Measurements from ENCODE around the gene LZTS3. TPM values are rescaled to one million over a fixed set of nuclear protein-coding genes. Genes with fewer than 3 reads are reported as not detected.

Gene LZTS3
- total RNA-seq, 1 donor from 2014 or later = 15.8 TPM

DNA sequence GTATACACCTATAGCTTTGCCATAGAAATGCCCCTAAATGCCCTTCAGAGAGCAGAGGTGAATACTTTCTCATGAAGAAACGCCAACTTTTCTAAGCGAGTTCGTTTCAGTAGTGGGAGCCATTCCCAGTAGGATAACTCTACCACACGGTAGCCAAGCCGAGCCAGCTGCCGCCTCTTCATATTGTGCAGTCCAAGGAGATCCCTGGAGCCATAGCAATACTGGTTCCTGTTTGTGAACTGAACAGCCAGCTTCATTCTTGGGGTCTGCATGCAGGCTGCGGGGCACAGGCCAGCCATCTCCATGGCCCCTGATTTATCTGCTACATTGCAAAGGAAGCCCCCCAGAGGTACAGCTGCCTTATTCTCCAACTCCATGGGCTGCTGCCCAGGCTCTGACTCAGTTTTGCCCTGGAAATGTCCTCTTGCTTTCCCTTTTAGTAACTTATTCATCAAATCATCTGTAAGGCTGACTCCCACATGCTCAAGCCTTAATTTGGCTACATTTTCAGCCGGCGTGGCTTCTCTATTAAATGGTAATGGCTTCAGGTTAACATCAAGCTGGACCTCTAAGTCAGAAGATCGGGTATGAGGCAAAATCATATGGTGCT lies 26.5 kb downstream of the LZTS3 start:
- TF ChIP-seq, protein P1, sequence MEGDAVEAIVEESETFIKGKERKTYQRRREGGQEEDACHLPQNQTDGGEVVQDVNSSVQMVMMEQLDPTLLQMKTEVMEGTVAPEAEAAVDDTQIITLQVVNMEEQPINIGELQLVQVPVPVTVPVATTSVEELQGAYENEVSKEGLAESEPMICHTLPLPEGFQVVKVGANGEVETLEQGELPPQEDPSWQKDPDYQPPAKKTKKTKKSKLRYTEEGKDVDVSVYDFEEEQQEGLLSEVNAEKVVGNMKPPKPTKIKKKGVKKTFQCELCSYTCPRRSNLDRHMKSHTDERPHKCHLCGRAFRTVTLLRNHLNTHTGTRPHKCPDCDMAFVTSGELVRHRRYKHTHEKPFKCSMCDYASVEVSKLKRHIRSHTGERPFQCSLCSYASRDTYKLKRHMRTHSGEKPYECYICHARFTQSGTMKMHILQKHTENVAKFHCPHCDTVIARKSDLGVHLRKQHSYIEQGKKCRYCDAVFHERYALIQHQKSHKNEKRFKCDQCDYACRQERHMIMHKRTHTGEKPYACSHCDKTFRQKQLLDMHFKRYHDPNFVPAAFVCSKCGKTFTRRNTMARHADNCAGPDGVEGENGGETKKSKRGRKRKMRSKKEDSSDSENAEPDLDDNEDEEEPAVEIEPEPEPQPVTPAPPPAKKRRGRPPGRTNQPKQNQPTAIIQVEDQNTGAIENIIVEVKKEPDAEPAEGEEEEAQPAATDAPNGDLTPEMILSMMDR (conservative IDR thresholded peaks at IDR 0.05; ENCODE audit: low read depth, low read length) = no peak
- no peak for DNase-seq (ENCODE audit: low read depth)
- no peak overlapping the region for H3K4me3 ChIP-seq (ENCODE audit: low read depth, low read length)

DNA sequence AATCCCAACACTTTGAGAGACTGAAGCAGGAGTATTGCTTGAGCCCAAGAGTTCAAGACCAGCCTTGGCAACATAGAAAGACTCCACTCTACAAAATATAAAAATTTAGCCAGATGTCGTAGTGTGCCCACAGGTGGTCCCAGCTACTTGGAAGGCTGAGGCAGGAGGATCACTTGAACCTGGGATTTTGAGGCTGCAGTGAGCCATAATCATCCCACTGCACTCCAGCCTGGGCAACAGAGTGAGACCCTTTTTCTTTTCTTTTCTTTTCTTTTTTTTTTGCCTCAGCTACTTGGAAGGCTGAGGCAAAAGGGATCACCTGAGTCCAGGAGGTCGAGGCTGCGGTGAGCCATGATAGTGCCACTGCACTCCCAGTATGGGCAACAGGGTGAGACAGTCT lies 31.6 kb downstream of the LZTS3 start:
- no peak for DNase-seq (ENCODE audit: low read depth)
- H3K4me3 ChIP-seq (ENCODE audit: low read depth, low read length) = no peak overlapping the region
- TF ChIP-seq, protein P1 (conservative IDR thresholded peaks at IDR 0.05; ENCODE audit: low read depth, low read length) = no peak

DNA sequence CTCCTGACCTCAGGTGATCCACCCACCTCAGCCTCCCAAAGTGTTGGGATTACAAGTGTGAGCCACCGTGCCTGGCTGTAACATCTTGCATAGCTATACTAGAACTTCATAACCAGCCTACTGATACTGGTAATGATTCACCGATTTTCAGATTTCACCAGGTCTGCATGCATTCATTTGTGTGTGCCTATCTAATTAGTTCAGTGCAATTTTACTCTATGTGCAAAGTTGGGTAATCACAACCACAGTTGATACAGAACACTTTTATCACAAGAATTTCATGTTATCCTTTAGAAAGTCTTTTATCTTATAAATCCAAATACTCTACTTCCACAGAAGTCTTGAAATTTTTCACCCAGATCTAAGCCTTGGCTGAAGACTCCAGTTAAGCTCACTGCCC lies 35.9 kb downstream of the LZTS3 start:
- TF ChIP-seq, protein P1 (conservative IDR thresholded peaks at IDR 0.05; ENCODE audit: low read depth, low read length) = no peak
- no peak overlapping the region for H3K4me3 ChIP-seq (ENCODE audit: low read depth, low read length)
- DNase-seq (ENCODE audit: low read depth) = no peak

DNA sequence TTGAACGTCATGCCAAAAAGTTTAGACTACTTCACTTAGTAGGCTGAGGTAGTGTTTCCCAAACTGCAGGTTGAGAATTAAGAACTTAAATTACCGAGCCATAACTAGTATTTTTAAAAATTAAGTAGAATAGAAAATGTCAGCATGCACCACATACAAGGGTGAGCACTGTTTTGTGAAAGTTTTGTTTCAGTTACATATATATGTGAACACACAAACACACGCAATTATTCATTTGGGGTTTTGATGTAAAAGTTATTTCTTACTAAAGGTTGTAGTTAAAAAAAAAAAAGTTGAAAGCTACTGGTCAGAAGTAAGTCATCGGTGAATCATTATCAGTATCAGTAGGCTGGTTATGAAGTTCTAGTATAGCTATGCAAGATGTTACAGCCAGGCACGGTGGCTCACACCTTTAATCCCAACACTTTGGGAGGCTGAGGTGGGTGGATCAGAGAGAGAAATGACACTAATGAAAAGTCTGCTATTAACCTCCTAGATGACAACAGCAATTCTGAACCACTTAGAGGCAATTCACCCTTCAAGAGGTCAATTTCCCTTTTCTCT lies 37.8 kb downstream of the LZTS3 start:
- no peak for DNase-seq (ENCODE audit: low read depth)
- no peak overlapping the region for H3K4me3 ChIP-seq (ENCODE audit: low read depth, low read length)
- TF ChIP-seq, protein P1 (conservative IDR thresholded peaks at IDR 0.05; ENCODE audit: low read depth, low read length) = no peak

DNA sequence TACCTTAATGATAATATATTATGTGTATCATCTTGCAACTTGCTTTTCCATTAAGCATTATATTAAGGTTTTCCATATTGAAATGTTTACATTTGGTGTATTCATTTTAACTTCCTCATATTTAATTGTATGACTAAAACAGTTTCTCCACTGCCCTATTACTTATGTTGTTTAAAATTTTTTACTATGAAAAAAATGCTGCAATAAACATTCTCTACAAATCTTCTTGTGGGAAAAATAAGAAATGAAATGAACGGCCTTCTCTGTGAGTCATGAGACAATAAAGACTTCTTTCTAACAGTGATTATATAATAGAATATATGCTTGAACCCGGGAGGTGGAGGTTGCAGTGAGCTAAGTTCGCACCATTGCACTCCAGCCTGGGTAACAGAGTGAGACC lies 39.2 kb downstream of the LZTS3 start:
- TF ChIP-seq, protein P1 (conservative IDR thresholded peaks at IDR 0.05; ENCODE audit: low read depth, low read length) = no peak
- no peak for DNase-seq (ENCODE audit: low read depth)
- no peak overlapping the region for H3K4me3 ChIP-seq (ENCODE audit: low read depth, low read length)

DNA sequence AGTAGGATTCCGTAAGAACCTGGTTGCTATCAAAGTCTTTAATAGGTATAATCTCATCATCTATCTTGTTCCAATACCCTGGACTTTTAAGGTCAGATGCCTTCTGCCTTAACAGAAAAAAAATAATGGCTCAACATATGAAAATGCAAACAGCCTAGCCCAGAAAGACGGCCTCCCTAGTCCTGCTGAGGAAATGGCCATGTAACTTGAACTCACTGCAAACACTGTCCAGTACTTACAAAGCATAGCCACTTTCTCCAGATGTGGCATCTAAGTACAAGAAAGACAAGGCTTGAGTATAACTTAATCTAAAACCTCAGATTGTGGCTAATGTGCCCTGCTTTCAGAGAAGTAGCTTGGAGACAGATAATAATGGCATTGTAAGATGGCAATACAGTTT lies 40.2 kb downstream of the LZTS3 start:
- TF ChIP-seq, protein P1 (conservative IDR thresholded peaks at IDR 0.05; ENCODE audit: low read depth, low read length) = no peak
- no peak for DNase-seq (ENCODE audit: low read depth)
- no peak overlapping the region for H3K4me3 ChIP-seq (ENCODE audit: low read depth, low read length)

DNA sequence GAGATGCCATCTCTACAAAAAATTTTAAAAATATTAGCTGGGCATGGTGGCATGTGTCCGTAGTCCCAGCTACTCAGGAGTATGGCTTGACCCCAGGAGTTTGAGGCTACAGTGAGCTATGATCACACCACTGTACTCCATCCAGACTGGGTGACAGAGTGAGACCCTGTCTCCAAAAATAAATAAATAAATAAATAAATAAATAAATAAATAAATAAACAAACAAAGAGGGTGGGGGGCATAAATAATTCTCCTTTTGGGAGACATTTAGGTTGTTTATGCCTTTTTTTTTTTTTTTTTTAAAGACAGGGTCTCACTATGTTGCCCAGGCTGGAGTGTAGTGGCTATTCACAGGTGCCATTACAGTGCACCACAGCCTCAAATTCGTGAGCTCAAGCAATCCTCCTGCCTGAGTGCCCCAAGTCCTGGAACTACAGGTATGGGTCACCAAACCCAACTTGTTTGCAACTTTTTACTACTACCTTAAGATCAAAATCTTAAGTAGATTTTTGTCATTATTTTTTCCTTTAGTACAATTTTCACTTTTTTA lies 43.2 kb downstream of the LZTS3 start:
- H3K4me3 ChIP-seq (ENCODE audit: low read depth, low read length) = no peak overlapping the region

More for the DNA sequence above, 43.2 kb downstream of the LZTS3 start:
- DNase-seq (ENCODE audit: low read depth) = no peak
- TF ChIP-seq, protein P1 (conservative IDR thresholded peaks at IDR 0.05; ENCODE audit: low read depth, low read length) = no peak

Measured in epithelial cell of proximal tubule (primary cell).